Fibroblast of skin of scalp (primary cell): ENCODE data around the gene GCAT.

Source experiments
- DNase-seq: peaks from one replicate; pipeline ENCODE4 v3.0.0-alpha.2; 2013

The GCAT gene

GRCh38 chr22:37811867-37812266 lies 4.1 kb downstream of the GCAT start:
- DNase-seq, result no peak

DNA sequence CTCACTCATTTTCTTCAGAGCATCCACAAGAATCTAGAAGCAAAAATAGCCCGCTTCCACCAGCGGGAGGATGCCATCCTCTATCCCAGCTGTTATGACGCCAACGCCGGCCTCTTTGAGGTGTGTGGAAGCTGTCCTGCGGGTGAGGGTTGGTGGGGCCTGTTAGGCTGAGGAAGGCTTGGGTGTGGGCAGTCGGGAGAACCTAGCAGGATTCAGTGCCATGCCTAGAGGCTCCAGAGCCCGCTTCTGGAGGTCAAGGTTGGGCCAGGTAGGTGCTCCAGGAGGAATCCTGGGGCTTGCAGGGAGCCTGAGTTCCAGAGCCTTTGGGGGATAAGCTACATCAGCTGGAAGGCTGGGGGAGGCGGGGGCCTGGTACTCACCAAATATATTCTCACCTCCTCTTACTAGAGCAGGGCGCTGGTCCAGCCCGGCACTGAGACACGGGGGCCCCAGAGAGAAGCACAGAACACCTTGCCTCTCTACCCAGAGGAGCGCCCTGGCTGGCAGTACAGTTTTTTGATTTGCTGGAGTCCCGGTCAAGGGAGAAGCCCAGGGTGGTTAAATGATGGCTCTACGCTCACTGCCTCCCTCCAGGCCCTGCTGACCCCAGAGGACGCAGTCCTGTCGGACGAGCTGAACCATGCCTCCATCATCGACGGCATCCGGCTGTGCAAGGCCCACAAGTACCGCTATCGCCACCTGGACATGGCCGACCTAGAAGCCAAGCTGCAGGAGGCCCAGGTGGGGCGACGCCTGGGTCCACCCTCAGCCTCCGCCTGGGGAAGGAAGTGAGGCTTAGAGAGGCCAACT lies 5.3 kb downstream of the GCAT start:
- DNase-seq, result no peak

- no peak for DNase-seq
Observed at GRCh38 chr22:37815593-37815992, 7.9 kb downstream of the GCAT start.

- no peak for DNase-seq
Observed at GRCh38 chr22:37816543-37817180, 8.9 kb downstream of the GCAT start.

DNA sequence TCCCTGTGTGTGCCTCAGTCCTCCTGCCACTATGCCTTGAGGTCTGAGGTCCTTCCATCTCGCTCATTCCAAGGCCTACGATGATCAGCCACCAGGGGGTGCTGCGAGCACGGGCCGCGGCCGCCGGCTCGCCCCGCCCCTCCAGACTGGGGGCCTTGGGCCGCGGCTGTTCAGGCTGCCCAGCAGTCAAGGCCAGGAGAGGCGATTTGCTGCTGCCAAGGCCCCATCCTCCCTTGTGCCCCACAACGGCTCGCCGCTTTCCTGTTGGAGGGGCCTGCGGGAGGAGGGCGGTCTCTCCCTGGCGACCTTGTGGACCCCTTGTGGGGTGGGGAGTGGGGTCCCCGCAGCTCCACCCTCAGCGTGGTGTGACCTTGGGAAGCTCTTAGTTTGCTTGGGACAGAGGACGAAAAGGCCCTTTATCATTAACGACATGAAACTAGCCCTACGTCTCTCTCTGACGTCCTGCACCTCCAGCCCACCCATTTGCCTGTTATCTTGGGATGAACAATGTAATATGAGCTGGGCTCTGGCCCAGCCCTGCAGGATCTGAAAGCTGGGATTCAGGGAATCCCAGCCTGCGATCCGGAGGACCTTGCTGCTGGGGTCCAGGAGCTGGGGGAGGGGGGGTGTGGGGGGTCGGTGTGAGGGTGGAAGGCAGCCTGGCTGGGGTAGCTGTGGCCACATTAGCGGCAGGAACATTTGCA lies 10.1 kb downstream of the GCAT start:
- DNase-seq, result peak; percentile 76

- DNase-seq, result peak; percentile 52
Observed at GRCh38 chr22:37818409-37819104, 10.8 kb downstream of the GCAT start.

GRCh38 chr22:37819105-37819433 lies 11.3 kb downstream of the GCAT start:
- DNase-seq, result no peak

DNA sequence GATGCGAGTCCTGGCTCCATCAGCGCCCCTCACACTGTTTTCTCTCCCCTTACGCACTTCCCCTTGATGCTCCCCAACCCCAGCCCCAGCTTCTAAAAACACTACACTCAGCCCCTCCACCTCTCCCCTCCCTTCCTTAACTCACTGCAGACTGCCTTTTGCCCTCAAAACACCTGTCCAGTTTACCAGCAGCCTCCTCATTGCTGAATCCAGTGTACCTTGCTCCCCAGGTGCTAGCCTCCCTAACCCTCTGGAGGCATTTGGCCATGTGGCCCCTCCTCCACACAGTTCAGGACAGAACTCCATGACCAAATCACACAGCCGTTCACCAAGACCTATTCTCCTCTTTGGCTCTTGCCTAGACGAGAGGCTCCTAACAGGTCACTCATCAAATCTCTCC lies 12.6 kb downstream of the GCAT start:
- DNase-seq, result no peak

DNA sequence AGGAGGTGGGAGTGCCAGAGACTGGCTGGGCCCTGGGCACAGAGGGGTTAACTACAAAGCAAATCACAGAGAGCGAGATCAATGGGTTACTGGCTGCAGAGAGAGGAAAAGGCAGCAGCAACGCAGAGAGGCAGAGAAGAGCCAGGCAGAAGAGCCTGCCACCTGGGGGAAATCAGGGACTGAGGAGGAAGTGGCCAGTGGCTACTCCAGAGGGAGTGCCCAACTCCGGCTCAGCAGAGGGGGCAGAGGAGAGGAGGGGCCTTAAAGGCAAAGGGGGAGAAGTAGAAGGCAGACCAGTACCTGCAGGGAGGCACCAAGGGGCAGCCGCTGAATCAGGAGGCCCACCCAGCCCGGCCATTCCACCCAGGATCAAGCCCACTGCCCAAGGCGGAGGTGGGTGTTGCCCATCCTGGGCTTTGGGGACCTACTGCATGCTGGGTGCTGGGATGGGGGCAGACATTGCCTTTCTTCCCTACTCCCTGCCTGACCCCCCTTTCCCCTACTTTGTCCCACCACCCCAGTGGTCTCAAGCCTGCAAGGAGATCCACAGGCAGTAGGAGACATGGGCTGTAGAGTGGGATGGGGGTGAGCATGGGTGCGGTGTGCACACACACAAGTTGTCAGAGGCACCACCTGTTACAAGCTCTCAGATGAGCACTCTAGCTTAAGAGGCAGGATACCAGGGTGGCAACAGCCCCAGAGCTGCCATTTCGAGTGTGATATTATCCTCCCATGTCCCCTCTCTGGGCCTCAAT lies 14.5 kb downstream of the GCAT start:
- DNase-seq, result no peak

- no peak for DNase-seq
Observed at GRCh38 chr22:37823134-37823985, 15.6 kb downstream of the GCAT start, which contains the start of gene GALR3. GALR3 (plus strand) TSS chr22:37823382; CDS start chr22:37823407, 25 bp downstream.

GRCh38 chr22:37824674-37825641 lies 17.2 kb downstream of the GCAT start:
- no peak for DNase-seq

DNA sequence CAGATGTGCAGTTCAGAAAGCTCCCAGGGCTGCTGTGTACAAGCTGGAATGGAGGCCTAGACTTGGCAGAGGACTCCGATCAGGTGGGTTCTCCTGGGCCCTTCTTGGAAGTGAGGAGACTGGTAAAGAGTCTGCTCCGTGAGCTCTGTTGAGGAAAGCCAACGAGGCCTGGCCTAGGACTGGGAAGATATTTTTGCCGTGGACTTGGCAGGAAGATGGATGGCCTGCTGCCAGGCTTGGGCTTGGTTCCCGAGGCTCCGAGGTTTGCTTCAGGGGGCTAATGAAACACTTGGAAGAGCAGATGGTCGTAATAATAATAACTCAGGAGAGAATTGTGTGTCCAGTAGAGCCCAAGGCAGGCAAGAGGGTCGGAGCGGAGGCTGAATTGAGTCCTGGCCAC lies 19.3 kb downstream of the GCAT start:
- no peak for DNase-seq

- DNase-seq, result no peak
Observed at GRCh38 chr22:37830093-37830842, 22.5 kb downstream of the GCAT start.

DNA sequence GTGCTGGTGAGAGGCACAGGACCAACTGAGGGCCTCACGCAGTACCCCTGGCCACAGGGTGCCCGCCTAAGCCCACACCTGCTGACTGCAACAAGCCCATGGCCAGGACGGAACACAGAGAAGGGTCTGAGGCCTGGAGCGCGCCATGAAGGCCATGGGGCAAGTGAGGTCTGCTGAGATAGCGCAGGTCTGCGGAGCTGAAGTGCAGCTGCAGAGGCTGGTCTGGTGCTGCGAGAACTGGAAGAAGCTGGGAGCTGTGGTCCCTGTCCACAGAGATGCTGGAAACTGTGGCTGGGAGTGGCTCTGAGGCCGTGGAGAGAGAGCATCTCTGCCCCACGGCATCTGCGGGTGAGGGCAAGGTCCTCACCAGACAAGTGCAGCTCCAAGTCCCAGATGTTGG lies 23.7 kb downstream of the GCAT start:
- no peak for DNase-seq

DNA sequence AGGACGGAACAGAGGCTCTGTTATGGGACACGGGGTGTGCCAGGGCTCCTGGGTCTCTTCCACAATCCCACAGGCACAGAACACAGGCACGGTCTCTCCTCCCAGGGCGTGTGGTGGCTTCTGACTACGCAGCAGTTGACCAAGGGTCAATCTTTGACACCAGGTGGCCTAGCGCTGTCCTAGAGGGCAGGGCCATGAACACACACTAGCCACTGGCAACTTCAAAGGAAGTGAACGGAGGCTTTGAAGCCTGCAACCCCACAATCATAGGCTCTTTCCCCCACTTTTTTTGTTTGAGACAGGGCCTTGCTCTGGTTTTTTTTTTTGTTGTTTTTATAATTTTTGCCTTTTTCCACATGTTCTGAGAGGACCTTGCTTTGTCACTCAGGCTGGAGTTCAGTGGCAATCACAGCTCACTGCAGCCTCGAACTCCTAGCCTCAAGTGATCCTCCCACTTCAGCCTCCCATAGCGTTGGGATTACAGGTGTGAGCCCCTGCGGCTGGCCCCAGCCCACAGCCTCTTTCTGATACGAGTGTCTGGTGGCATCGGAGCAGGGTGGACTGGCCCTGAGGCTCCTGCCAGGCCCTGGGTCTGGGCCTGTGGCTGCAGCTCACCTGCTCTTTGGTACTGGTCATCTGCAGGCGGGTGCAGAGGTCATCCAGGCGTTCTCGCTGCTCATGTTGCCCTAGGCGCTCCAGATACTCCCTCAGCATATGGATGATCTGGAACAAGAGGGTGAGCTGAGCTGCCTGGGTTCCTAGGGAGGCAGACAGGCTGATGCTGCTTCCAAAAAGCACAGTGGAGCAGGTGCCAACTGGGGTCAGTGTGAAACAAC lies 24.5 kb downstream of the GCAT start:
- DNase-seq, result no peak

GRCh38 chr22:37842015-37842793 lies 34.5 kb downstream of the GCAT start:
- DNase-seq, result no peak

- no peak for DNase-seq
Observed at GRCh38 chr22:37843741-37844089, 36.0 kb downstream of the GCAT start.

DNA sequence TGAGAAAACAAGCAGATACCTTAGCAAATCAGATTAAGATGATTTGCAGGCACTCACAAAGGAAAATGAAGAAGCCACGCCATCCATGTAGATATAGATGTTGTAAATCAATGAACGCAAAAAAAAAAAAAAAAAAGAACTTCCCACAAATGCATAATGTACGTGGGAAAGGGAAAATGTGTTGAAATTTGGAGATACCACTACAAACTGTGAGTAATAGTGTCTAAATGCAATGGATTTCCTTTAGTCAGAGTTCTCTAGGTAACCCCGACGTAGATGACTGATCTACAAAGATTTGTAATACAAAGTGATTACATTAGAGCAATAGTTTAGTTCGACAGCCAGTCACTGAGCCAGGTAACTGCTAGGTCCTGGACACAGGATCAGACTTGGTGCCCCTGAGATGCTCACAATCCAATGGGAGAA lies 37.2 kb downstream of the GCAT start:
- DNase-seq, result no peak
